ENCODE measurements around the gene CTDP1. TPM values are rescaled to one million over a fixed set of nuclear protein-coding genes. Genes with fewer than 3 reads are reported as not detected.
A peak's percentile ranks its signal among the peaks of the same experiment; 100 is the strongest.
"Not testable (repeated sequence)": the region's sequence is repeated elsewhere in the genome, so short reads cannot be mapped to it uniquely, and the experiment has no call there.

Gene CTDP1
- total RNA-seq, 1 donor, result 67.3 TPM

DNA sequence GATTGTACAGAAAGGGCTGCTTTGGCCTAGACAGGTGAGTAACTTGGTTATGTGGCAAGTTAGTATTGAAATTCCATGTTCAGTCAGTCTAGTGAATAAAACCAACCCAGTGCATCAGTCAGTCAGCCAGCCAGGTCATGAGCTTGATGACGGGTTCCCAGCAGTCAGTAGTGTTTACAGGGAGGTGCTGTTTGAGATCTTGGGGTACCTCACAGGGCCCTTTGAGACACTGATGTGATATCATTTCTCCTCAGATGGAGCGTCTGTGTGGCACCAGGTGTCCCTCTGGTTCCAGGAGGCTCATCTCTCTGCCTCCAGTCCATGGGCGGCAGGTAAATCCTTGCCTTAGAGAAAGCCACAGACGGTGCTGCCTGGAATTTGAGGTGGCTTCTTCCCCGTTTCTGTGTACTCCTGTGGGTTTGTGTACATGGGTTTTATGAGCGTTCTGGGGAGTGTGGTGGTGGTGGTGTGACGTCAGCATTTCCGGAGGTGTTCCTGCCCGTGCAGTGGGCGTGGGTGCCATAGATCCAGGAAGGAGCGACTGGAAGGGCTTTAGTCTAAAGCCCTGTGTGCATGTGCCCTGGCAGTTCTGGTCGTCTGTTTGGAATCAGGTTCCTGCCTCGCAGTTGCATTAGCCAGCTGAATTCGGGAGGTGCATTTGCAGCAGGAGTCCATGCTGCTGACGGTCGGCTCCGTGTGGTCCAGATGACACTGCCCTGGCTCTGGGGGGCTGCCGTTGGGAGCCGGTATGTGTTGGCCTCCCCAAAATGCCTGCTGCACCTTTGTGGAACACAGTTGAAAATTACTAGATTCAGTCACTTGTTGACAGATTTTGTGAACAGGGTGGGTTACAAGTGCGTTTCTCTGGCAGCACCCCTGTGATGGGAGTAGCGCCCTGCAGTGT is 2.1 kb downstream of the CTDP1 start:
- DNase-seq (ENCODE audit: low read depth in 2 of 3, low spot score in 2 of 3), result peak in 1 of 3 donors; percentile 31

- DNase-seq (ENCODE audit: low read depth in 2 of 3, low spot score in 2 of 3), result no peak
These were observed 2.9 kb downstream of the CTDP1 start for GRCh38 chr18:79682481-79682880.

- peak in 1 of 3 donors; percentile 73 for DNase-seq (ENCODE audit: low read depth in 2 of 3, low spot score in 2 of 3)
These were observed 3.5 kb downstream of the CTDP1 start for GRCh38 chr18:79682894-79683625.

- no peak for DNase-seq (ENCODE audit: low read depth in 2 of 3, low spot score in 2 of 3)
These were observed 4.2 kb downstream of the CTDP1 start for GRCh38 chr18:79683626-79684282.

- DNase-seq (ENCODE audit: low read depth in 2 of 3, low spot score in 2 of 3), result no peak
These were observed 4.7 kb downstream of the CTDP1 start for GRCh38 chr18:79684283-79684631.

GRCh38 chr18:79684787-79685186 is 5.2 kb downstream of the CTDP1 start:
- no peak for DNase-seq (ENCODE audit: low read depth in 2 of 3, low spot score in 2 of 3)

DNA sequence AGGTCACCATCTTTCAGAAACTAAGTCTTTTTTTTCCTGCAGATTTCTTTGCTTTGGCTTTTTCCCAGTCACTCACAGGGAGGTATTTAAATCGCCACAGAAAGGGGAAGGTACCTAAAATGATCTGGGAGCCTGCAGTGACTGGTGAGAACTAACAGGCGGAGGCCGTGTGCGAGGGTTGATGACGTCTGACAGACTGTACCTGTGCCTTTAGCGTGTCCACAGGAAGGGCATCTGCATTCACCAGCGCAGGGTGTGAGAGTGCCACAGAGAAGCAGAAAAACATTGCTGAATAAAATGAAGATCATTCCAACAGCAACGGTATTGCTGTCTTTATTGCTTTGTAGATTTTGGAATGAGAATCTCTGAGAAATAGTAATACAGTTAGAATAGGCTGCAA is 5.7 kb downstream of the CTDP1 start:
- no peak for DNase-seq (ENCODE audit: low read depth in 2 of 3, low spot score in 2 of 3)

- DNase-seq (ENCODE audit: low read depth in 2 of 3, low spot score in 2 of 3), result no peak
These were observed 6.4 kb downstream of the CTDP1 start for GRCh38 chr18:79685971-79686370.

DNA sequence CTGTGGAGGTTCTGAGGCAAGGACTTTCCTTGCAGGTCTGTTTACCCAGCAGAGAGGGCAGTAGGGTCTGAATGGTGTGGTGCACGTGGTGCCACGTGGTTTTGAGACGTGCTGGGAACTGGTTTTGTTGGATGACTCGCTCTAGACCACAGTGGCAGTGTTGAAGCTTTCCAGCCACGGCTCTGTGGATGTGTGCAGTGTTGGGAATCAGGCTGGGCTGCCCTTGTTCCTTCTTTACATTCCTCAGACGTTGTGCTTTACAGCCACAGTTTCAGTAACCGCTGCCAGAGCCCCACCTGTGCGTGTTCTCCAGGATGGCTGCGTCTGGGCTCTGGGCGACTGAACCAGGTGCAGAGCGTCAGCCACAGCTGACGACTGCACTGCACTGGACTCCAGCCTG is 8.2 kb downstream of the CTDP1 start:
- DNase-seq (ENCODE audit: low read depth in 2 of 3, low spot score in 2 of 3), result no peak

DNA sequence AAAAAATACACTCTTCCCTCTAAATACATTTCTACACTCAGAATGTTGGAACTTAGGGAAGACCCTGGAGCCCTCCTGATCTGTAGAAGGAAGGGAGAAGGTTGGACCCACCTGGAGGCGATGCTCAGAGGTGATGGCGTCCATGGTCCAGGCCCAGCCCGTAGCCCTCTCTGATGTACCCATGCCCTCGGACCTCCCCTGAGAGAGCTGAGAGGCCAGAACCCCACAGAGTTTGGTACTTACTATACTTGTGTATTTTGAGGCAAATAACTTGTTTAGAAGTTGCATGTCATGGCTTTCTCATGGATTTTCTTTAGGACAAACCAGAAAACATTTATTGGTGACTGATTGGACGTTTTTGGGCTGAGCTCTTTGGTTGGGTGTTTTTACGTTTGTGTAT is 10.5 kb downstream of the CTDP1 start:
- DNase-seq (ENCODE audit: low read depth in 2 of 3, low spot score in 2 of 3), result no peak

DNA sequence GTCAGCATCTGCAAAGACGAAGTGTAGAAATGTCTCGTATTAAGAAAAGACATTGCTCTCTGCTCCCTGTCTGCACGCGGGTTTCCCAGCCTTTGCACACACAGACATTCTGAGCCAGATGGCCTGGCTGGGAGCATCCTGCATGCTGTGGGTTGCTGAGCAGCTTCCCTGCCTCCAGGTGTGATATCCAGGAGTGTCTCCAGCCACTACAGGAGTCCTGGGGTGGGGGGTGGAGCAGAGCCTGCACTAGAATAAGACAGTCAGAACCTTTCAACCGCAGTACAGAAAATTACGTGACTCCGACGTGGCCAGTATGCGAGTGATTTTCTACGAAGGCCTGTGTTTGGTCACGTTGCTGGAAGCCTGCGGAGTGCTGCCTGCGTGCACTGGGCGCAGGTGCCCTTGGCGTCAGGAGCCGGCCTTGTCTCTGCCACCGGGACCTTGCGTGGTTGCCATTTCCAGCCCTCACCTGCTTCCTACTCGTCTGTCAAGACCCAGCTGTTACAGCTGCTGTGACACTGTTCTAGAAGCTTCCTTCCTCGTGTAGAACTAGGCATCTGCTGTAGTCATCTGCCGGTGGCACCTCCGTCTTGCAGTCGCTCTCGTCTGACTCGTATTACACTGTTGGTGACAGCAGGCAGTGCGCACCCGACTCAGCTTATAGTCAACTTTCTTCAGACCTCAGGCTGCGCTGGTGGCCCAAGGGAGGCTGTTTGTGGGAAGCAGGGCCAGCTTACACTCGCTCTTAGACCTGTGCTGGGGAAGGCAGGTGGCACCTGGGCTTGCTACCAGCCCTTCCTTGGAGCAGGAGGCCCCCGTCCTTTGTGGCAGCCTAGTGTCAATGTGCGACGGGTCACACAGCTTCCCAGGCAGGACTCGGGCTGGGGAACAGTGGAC is 11.2 kb downstream of the CTDP1 start:
- no peak for DNase-seq (ENCODE audit: low read depth in 2 of 3, low spot score in 2 of 3)

DNA sequence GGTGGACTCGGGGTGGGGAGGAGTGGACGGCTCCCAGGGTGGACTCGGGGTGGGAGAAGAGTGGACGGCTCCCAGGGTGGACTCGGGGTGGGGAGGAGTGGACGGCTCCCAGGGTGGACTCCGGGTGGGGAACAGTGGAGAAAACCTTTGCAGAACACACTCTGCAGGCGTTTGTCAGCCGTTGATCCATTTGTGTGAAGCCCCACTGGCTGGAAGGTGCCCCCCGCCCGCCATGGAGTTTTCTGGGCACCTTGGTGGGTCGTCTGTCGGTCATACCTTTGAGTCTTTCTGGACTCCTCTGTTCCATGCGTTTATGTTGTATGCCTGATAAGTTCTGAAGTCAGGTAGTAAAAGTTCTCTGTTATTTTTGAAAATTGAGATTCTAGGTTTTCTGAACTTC is 12.5 kb downstream of the CTDP1 start:
- DNase-seq (ENCODE audit: low read depth in 2 of 3, low spot score in 2 of 3), result no peak

GRCh38 chr18:79692886-79693285 is 13.3 kb downstream of the CTDP1 start:
- no peak for DNase-seq (ENCODE audit: low read depth in 2 of 3, low spot score in 2 of 3)

GRCh38 chr18:79693561-79694205 is 14.1 kb downstream of the CTDP1 start:
- DNase-seq (ENCODE audit: low read depth in 2 of 3, low spot score in 2 of 3), result no peak

DNA sequence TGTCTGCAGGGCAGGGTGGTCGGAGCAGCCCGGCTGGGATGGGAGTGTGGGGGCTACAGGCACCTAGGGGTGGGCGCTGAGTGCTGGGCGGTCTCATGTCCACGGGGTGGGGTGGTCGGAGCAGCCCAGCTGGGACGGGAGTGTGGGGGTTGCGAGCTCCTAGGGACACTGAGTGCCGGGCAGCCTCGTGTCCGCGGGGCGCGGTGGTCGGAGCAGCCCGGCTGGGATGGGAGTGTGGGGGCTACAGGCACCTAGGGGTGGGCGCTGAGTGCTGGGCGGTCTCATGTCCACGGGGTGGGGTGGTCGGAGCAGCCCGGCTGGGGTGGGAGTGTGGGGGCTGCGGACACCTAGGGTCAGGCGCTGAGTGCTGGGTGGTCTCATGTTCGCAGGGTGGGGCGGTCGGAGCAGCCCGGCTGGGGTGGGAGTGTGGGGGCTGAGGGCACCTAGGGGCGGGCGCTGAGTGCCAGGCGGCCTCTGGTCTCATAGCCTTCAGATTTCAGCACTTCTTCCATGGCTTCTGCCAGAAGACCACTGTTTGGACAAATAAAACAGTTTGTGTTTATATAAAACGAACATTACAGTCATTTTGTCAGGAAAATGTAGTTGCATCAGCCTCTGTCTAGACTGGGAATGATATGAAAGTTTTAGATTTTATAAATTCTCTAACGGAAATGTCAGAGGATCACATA is 14.7 kb downstream of the CTDP1 start:
- DNase-seq (ENCODE audit: low read depth in 2 of 3, low spot score in 2 of 3), result not testable (repeated sequence)

DNA sequence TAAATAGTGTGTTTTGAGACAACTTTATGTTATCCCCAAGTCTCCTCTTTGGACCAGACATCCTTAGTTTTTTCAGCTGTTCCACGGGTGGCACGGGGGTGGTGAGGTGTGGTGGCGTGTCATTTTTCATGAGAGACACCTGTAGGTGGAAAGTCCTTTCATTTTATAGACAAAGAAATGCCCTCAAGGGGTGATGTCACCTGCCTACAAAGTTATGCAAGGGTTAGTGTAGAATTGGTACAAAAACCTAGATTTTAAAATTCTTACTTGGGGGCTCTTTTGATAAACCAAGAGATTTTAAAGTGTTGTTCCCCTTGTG is 15.3 kb downstream of the CTDP1 start:
- DNase-seq (ENCODE audit: low read depth in 2 of 3, low spot score in 2 of 3), result no peak

DNA sequence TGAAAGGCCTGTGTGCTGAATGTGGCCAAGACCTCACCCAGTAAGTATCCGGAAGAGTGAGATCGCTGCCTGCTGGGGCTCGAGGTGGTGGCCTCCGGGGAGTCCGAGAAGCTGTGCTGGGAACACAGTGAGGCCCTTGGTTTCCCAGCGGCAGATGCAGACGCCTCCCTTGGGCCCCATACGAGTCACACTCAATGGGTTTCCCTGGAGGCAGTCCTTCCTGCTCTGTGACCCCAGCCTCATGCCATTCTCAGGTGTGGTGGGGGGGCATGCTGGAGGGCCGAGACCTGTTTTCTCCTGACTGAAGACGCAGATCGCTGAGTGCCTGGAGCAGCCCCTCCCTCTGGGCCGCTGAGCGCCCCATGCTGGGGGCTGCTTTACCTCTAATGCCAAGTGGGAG is 15.7 kb downstream of the CTDP1 start:
- DNase-seq (ENCODE audit: low read depth in 2 of 3, low spot score in 2 of 3), result no peak

DNA sequence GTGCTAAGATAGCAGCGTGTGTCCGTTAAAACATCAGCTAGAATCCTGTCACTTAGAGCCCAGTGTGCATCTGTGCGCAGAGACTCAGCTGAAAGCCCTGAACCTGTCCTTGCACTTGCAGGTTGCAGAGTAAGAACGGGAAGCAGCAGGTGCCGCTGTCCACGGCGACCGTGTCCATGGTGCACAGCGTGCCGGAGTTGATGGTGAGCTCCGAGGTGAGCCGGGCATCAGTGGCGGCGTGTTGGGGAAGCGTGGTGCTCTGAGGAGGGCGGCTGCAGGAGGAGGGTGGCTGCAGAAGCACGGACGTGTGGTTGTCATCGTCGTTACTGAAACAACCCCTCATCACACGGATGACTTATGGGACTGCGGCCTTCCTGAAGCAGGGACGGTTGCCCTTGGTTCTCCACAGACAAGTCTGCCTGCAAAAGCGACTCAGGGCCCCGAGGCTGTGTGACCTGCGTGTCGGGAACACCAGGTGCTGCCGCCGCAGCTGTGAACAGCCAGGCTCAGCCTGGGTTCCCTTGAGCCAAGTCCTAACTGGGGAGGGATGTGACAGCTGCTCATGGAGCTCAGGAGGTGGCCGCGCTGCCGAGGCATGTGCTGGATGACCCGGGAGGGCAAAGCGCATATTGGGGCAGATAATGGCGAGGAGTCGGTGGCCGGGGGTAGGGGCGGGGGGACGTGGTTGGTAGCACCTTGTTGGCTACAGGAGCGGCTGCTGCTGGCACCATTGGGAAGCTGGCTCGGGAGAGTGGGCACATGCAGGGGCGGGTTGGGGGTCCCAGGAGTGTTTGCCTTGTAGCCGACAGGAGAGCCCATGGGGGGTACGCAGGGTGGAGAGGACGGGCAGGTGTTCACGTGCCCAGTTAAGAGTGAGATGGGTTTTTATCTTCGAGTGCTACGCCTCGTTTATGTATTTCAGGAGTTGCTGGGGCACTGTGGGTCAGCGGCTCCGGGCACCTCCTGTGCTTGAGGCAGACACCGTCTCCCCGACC is 16.6 kb downstream of the CTDP1 start:
- DNase-seq (ENCODE audit: low read depth in 2 of 3, low spot score in 2 of 3), result no peak
